ENCODE results near the gene CD247.

CD247 gene

GRCh38 chr1:167504467-167504827 is 13.9 kb downstream of the CD247 start:
- DNase-seq (ENCODE audit: low spot score) = no peak
- no peak for TF ChIP-seq CTCF (IDR thresholded peaks at IDR 0.05; ENCODE audit: borderline replicate concordance, control extremely low read depth, extremely low read depth, insufficient read depth, missing control alignments)
- in situ Hi-C loops (cut with MboI; ENCODE audit: low sequenced_read_pairs, unreplicated experiment) = no loop called here

GRCh38 chr1:167503626-167504466 is 14.5 kb downstream of the CD247 start:
- no peak for TF ChIP-seq CTCF (IDR thresholded peaks at IDR 0.05; ENCODE audit: borderline replicate concordance, control extremely low read depth, extremely low read depth, insufficient read depth, missing control alignments)
- DNase-seq (ENCODE audit: low spot score) = no peak
- in situ Hi-C loops (cut with MboI; ENCODE audit: low sequenced_read_pairs, unreplicated experiment) = no loop called here

- in situ Hi-C loops (cut with MboI; ENCODE audit: low sequenced_read_pairs, unreplicated experiment) = no loop called here
- no peak for DNase-seq (ENCODE audit: low spot score)
Measured at GRCh38 chr1:167502719-167503462, 15.4 kb downstream of the CD247 start.

GRCh38 chr1:167502192-167502551 is 16.2 kb downstream of the CD247 start:
- TF ChIP-seq CTCF (IDR thresholded peaks at IDR 0.05; ENCODE audit: borderline replicate concordance, control extremely low read depth, extremely low read depth, insufficient read depth, missing control alignments) = no peak
- in situ Hi-C loops (cut with MboI; ENCODE audit: low sequenced_read_pairs, unreplicated experiment) = no loop called here
- no peak for DNase-seq (ENCODE audit: low spot score)

More at GRCh38 chr1:167502719-167503462, 15.4 kb downstream of the CD247 start:
- TF ChIP-seq CTCF (IDR thresholded peaks at IDR 0.05; ENCODE audit: borderline replicate concordance, control extremely low read depth, extremely low read depth, insufficient read depth, missing control alignments) = no peak

- DNase-seq (ENCODE audit: low spot score) = no peak
- TF ChIP-seq CTCF (IDR thresholded peaks at IDR 0.05; ENCODE audit: borderline replicate concordance, control extremely low read depth, extremely low read depth, insufficient read depth, missing control alignments) = no peak
Measured at GRCh38 chr1:167501515-167502191, 16.7 kb downstream of the CD247 start.

GRCh38 chr1:167500283-167500860 is 18.0 kb downstream of the CD247 start:
- in situ Hi-C loops (cut with MboI; ENCODE audit: low sequenced_read_pairs, unreplicated experiment) = no loop called here
- TF ChIP-seq CTCF (IDR thresholded peaks at IDR 0.05; ENCODE audit: borderline replicate concordance, control extremely low read depth, extremely low read depth, insufficient read depth, missing control alignments) = no peak
- peak; percentile 45 for DNase-seq (ENCODE audit: low spot score)

More at GRCh38 chr1:167501515-167502191, 16.7 kb downstream of the CD247 start:
- in situ Hi-C loops (cut with MboI; ENCODE audit: low sequenced_read_pairs, unreplicated experiment) = no loop called here
